Islet of Langerhans (tissue), 1 donor: ENCODE data around the gene HADHB.

Experiments used
- FAIRE-seq: peaks from one replicate; lab custom pipeline; 2011; peaks lifted over from hg19 to GRCh38; lab: Jason Lieb, UNC

Gene HADHB

GRCh38 chr2:26244309-26245230 is at the start of gene HADHB, which contains the start of gene HADHA:
TSS of gene HADHB (plus strand) at chr2:26244939. CDS start at chr2:26254255, 9,316 bp downstream.
TSS of gene HADHA (minus strand) at chr2:26244632. CDS start at chr2:26244596, 36 bp downstream.
- FAIRE-seq, result no peak

GRCh38 chr2:26195040-26195984 is 49.4 kb upstream of the HADHB start:
- FAIRE-seq, result no peak

GRCh38 chr2:26196683-26197418 is 47.9 kb upstream of the HADHB start:
- no peak for FAIRE-seq

GRCh38 chr2:26197516-26197915 is 47.2 kb upstream of the HADHB start:
- FAIRE-seq, result peak; percentile 82

GRCh38 chr2:26202981-26203490 is 41.7 kb upstream of the HADHB start:
- FAIRE-seq, result no peak

- no peak for FAIRE-seq
These were observed 40.8 kb upstream of the HADHB start for GRCh38 chr2:26203906-26204305.

GRCh38 chr2:26212011-26212410 is 32.7 kb upstream of the HADHB start:
- FAIRE-seq, result no peak

GRCh38 chr2:26214759-26215158 is 30.0 kb upstream of the HADHB start:
- no peak for FAIRE-seq

GRCh38 chr2:26215833-26216232 is 28.9 kb upstream of the HADHB start:
- FAIRE-seq, result no peak

GRCh38 chr2:26216587-26216986 is 28.2 kb upstream of the HADHB start:
- no peak for FAIRE-seq

- FAIRE-seq, result no peak
These were observed 27.0 kb upstream of the HADHB start for GRCh38 chr2:26217720-26218119.

GRCh38 chr2:26223018-26223417 is 21.7 kb upstream of the HADHB start:
- no peak for FAIRE-seq

- no peak for FAIRE-seq
These were observed 20.6 kb upstream of the HADHB start for GRCh38 chr2:26224095-26224494.

- FAIRE-seq, result no peak
These were observed 15.1 kb upstream of the HADHB start for GRCh38 chr2:26229595-26229994.

- FAIRE-seq, result no peak
These were observed 13.9 kb upstream of the HADHB start for GRCh38 chr2:26230806-26231205.

- no peak for FAIRE-seq
These were observed 9.7 kb upstream of the HADHB start for GRCh38 chr2:26235089-26235488.

GRCh38 chr2:26237868-26238267 is 6.9 kb upstream of the HADHB start:
- FAIRE-seq, result no peak

- no peak for FAIRE-seq
These were observed 6.3 kb upstream of the HADHB start for GRCh38 chr2:26238311-26238958.

GRCh38 chr2:26241928-26242436 is 2.8 kb upstream of the HADHB start:
- FAIRE-seq, result no peak

- peak; percentile 38 for FAIRE-seq
These were observed 1.1 kb upstream of the HADHB start for GRCh38 chr2:26243470-26244308.
